ENCODE data around the gene SNORC. TPM values are rescaled to one million over a fixed set of nuclear protein-coding genes. Genes with fewer than 3 reads are reported as not detected.

Gene SNORC
- total RNA-seq, 1 donor from 2014 or later, result 0.53 TPM

DNA sequence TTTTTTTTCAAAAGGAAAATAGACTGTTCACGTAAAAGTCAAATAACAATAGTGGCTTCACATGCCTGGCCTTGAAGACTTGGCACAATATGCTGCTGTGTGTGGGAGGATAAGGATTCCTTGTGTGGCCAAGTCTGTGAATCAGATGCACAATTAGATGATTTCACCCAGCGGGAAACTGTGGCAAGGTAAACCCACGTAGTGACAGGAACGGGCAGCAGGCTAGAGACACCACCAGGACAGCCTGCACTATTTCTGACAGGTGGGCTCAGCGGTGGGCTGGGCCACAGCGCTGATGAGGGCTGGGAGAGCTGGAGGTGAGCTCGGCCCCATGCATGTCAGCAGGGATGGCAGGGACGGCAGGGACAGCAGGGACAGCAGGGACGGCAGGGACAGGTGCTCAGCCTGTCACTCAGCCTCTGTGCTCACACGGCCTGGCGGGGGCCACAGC lies 21.6 kb downstream of the SNORC start:
- Histone ChIP-seq H3K4me3 (no peak overlapping the region), H3K4me1 (no peaks in the 10 kb centered on the region), H3K36me3 (no peaks in the 10 kb centered on the region), H3K9me3 (no peaks in the 10 kb centered on the region), H3K27ac (no peak overlapping the region), H3K27me3 (ENCODE audit: low read depth) (peaks cover 9% of the 10 kb centered on the region)
- TF ChIP-seq, protein P1, sequence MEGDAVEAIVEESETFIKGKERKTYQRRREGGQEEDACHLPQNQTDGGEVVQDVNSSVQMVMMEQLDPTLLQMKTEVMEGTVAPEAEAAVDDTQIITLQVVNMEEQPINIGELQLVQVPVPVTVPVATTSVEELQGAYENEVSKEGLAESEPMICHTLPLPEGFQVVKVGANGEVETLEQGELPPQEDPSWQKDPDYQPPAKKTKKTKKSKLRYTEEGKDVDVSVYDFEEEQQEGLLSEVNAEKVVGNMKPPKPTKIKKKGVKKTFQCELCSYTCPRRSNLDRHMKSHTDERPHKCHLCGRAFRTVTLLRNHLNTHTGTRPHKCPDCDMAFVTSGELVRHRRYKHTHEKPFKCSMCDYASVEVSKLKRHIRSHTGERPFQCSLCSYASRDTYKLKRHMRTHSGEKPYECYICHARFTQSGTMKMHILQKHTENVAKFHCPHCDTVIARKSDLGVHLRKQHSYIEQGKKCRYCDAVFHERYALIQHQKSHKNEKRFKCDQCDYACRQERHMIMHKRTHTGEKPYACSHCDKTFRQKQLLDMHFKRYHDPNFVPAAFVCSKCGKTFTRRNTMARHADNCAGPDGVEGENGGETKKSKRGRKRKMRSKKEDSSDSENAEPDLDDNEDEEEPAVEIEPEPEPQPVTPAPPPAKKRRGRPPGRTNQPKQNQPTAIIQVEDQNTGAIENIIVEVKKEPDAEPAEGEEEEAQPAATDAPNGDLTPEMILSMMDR (IDR thresholded peaks at IDR 0.05), result no peak
- intact Hi-C loops (cut with DNase I), result no loop called here
- ATAC-seq, result no peak
- no peak for DNase-seq

DNA sequence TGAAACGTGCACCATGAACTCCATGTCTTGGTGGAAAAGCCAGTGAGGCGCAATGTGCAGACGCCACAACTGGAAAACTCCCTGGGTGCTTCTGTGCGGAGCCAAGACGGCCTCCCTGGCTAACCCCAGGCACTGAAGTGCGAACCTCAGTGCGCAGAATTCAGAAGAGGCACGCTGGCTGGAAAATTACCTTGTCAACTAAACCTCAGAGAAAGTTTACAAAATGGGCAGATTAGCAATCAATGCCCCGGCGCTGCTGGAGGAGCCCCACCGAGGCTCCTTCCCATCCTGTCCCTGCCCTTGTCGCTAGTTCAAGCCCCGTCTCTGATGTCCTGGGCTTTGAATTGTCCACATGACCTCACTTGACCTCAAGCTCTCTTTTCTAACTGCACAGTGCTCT lies 22.2 kb downstream of the SNORC start:
- H3K4me3 ChIP-seq, result no peak overlapping the region
- ATAC-seq (no peak), DNase-seq (no peak)
- TF ChIP-seq, protein P1 (IDR thresholded peaks at IDR 0.05), result no peak
- peaks cover 9% of the 10 kb centered on the region for H3K27me3 ChIP-seq (ENCODE audit: low read depth)
- intact Hi-C loops (cut with DNase I), result no loop called here
- no peaks in the 10 kb centered on the region for H3K9me3 ChIP-seq
- no peak overlapping the region for H3K27ac ChIP-seq
- no peaks in the 10 kb centered on the region for H3K4me1 ChIP-seq
- no peaks in the 10 kb centered on the region for H3K36me3 ChIP-seq

DNA sequence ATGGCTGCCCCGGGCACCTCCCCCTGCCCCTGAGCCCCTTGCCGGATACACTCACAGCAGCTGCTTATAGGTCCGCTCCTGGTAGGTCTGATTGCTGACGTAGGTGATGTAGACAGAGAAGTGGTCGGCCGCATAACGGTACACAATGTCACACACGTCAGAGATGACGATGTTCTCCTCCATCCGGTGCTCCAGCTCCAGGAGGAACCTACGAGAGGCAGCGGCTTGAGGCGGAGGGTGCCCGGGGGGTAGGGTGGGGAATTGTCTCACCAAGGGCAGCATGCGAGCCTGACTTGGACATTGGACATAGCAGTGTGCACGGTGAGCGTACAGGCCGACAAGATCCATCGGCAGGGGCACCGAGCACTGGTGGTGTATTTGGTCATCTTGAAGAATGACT lies 22.8 kb downstream of the SNORC start:
- Histone ChIP-seq H3K27me3 (ENCODE audit: low read depth) (peaks cover 9% of the 10 kb centered on the region), H3K36me3 (no peaks in the 10 kb centered on the region), H3K9me3 (no peaks in the 10 kb centered on the region), H3K27ac (no peak overlapping the region), H3K4me3 (no peak overlapping the region), H3K4me1 (no peaks in the 10 kb centered on the region)
- no peak for ATAC-seq
- TF ChIP-seq, protein P1 (IDR thresholded peaks at IDR 0.05), result no peak
- peak; percentile 30 for DNase-seq
- intact Hi-C loops (cut with DNase I), result no loop called here

DNA sequence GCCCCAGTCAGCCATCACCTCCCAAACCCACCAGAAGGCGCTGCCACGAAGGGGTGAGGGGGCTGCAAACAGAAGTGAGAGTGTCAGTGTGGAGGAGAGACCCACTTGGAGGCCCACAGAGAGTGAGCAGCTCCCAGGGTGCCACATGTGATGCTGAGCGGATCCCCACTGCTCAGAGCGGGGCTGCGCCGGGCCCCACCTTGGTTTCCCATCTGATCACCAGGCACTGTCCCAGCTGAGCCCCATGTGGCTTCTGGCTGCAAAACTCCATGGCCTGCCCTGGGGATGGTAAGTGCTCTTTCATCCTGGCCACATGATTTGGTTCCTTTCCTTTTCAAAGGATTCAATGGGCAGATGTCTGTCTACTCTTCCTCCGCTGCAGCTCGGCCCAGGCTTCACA lies 23.8 kb downstream of the SNORC start:
- DNase-seq (peak; percentile 32), ATAC-seq (no peak)
- Histone ChIP-seq H3K4me3 (no peak overlapping the region), H3K27ac (no peak overlapping the region), H3K4me1 (no peaks in the 10 kb centered on the region), H3K9me3 (no peaks in the 10 kb centered on the region), H3K36me3 (no peaks in the 10 kb centered on the region), H3K27me3 (ENCODE audit: low read depth) (peaks cover 9% of the 10 kb centered on the region)
- intact Hi-C loops (cut with DNase I), result no loop called here
- TF ChIP-seq, protein P1 (IDR thresholded peaks at IDR 0.05), result no peak

DNA sequence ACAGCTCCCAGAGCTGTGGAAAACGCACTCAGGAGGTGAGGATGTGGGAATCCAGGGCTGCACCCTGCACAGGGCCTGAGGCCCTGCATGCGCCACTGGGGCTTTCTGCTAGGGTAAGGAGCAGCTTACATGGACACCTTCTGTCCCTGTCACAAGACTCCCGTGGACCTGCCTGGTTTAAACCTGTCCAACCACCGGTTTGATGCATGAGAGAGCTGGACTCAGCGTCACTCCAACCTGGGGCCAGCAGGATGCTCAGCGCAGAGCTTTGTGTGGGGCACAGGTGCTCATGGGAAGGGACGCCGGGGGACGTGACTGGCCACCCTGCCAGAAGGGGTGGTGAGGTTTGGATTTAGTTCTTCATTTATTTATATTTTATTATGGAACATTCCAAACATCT lies 24.2 kb downstream of the SNORC start:
- peaks cover 9% of the 10 kb centered on the region for H3K27me3 ChIP-seq (ENCODE audit: low read depth)
- H3K4me1 ChIP-seq, result no peaks in the 10 kb centered on the region
- intact Hi-C loops (cut with DNase I), result no loop called here
- DNase-seq (no peak), ATAC-seq (no peak)
- no peak overlapping the region for H3K27ac ChIP-seq
- H3K4me3 ChIP-seq, result no peak overlapping the region
- no peaks in the 10 kb centered on the region for H3K9me3 ChIP-seq
- TF ChIP-seq, protein P1 (IDR thresholded peaks at IDR 0.05), result no peak
- H3K36me3 ChIP-seq, result no peaks in the 10 kb centered on the region

DNA sequence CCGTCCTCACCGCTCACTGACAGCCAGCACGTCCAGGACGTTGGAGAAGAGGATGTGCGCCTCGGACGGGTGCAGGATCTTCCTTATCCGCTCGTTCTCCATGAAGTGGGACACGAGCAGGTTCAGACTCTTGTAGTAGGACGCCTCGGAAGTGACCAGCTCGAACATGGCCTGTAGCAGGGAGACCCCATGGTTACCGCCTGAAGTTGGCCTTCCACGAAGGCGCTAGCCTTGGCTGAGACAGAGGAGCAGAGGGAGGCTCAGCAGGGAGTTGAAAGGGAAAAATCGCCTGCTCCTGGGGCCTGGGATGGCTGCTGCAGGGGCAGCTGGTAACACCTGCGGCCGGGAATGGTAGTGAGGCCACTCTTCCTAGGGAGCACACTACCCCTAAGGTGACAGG lies 24.7 kb downstream of the SNORC start:
- intact Hi-C loops (cut with DNase I), result no loop called here

More for the DNA sequence above, 24.7 kb downstream of the SNORC start:
- Histone ChIP-seq H3K9me3 (no peaks in the 10 kb centered on the region), H3K4me3 (no peak overlapping the region), H3K27me3 (ENCODE audit: low read depth) (peaks cover 9% of the 10 kb centered on the region), H3K27ac (no peak overlapping the region), H3K36me3 (no peaks in the 10 kb centered on the region), H3K4me1 (no peaks in the 10 kb centered on the region)
- no peak for ATAC-seq
- TF ChIP-seq, protein P1 (IDR thresholded peaks at IDR 0.05), result no peak
- peak; percentile 34 for DNase-seq
